GM19468 (cell line): Measurements from ENCODE around the gene ADD1.

ENCODE experiments used
- ATAC-seq: cut with Tn5 transposase; IDR thresholded peaks from one replicate; pipeline ENCODE4 v1.9.1; 2021; ENCODE audit warnings: mild to moderate bottlenecking, moderate library complexity, moderate number of reproducible peaks; ENCODE audit not compliant: unreplicated experiment; ENCODE audit errors: extremely low read depth

Gene ADD1

DNA sequence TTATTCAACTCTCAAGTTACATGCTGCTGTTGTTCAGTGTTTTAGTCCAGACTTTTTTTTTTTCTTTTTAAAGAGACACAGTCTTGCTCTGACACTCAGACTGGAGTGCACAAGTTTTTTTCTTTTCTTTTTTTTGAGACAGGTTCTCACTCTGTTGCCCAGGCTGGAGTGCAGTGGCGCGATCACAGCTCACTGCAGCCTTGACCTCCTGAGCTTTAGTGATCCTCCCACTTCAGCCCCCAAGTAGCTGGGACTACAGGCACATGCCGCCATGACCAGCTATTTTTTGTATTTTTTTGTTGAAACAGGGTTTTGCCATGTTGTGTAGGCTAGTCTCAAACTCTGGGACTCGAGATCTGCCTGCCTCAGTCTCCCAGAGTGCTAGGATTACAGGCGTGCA, 11.9 kb downstream of the ADD1 start:
- no peak for ATAC-seq

DNA sequence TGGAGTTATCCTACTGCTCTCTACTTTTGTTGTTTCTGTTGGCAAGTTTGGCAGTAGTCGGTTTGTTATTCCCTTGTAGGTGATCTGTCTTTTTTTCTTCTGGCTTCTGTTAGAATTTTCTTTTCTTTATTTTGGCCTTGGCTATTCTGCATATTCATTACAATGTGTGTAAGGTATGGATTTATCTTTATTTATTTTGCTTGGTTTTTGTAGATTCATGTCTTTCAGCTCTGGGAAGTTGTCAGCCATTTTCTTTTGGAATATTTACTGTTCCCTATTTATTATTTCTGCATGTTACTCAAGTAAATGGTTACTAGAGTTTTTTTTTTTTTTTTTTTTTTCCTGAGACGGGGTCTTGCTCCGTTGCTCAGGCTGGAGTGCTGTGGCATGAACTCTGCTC, 12.6 kb downstream of the ADD1 start:
- no peak for ATAC-seq

DNA sequence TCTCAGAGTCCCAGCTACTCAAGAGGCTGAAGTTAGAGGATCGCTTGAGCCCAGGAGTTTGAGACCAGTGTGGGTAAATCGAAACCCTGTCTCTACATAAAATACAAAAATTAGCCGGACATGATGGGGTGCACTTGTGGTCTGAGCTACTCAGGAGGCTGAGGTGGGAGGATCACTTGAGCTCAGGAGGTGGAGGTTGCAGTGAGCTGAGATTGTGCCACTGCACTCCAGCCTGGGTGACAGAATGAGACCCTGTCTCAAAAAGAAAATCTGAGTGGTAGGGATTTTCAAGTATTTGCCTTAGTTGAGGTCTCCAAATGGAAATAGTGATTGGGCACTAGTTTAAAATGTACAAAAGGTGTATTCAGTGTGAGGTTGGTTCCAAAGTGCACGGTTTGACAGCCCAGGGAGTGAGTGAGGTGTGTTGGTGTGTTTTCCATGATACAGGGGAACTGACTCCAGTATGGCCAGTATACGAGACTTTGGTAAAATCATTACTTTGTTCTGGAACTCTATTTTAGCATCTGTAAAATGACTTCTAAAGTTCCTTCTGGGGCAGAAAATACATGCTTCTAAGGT, 13.8 kb downstream of the ADD1 start:
- no peak for ATAC-seq

DNA sequence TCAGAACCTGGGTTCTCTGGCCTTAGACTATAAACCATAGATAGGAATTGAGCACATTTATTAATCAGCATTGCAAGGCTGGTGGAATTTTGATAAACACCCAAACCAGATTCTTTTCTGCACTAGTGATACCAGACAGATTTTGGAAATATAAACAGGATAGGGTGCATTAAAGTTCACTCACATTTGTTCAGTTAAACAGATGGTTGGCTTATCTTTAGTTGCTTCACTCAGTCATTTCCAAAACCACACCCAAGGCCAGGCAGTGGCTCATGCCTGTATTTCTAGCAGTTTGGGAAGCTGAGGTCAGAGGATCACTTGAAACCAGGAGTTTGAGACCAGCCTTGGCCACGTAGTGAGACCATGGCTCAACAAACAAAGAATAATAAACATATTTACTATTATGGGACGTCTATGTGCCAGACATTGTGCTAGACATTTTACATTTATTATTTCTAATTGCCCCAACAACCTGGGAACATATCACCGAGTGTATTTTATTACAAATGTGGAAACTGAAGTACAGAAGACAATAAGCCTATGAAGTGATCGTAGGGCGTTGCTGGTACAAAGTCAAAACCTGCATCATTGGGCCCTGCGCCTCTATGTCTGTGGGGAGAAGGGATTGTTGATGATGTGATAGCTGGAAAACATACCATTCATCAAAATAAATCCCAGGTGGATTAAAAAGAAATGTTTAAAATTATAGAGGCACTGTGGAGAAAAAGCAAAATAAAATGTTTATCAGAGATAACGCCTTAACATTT, 15.0 kb downstream of the ADD1 start:
- no peak for ATAC-seq

DNA sequence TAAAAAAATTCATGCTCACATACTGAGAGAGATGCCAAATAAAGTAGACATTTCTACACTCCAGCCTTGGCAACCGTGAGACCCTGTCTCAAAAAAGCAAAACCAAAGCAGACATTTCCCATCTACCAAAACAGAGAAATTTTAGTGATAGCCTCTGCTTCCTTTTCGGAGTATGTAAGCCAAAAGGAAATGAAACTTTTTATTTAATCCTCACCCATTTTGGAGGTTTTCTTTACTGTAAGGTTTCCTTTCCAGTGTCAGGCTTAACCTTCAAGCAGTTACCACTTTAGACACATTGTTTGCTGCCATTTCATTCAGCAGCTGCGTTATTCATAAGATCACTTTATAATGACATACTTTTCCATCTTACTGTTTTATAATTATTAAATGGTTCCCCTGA, 15.9 kb downstream of the ADD1 start:
- ATAC-seq = no peak

DNA sequence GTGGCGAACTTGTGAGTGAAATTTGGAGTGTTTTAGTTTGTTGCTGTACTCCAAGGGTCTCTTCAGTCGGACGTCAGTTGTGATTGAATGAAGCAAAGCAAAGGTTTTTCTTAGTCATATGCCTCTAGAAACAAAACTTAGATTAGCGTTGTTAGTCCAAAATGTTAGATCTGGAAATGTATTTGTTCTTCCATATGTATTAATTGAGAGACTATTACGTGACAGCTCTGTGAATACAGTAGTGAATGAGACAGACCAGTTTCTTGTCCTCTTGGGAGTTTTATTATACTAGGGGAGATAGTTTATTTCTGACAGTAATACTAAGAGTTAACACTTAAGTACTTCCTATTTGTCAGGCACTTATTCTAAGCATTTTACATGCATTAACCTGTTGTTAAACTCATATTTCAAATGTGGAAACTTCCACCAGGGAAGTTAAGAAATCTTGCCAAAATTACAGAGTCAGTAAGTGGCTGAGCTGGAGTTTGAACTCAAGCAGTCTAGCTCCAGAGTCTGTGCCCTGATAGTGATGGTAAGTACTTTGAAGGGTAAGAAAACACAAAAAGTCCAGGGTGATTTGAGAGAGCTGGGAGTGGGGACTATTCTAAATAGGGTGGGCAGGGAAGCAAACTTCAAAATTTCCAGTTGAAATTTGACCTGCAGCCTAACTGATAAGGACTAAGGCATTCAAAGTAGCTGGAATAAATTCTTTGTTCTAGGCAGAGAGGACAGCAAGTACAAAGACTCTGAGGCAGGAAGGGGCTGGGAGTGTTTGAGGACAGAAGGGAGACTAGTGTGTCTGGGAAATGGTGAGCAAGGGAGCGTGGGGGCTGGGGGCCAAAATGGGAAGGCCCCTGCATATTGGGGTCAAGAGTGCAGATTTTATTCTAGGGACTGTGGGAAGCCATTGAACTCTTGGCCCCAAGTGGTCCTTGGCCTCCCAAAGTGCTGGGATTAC, 17.0 kb downstream of the ADD1 start:
- no peak for ATAC-seq

DNA sequence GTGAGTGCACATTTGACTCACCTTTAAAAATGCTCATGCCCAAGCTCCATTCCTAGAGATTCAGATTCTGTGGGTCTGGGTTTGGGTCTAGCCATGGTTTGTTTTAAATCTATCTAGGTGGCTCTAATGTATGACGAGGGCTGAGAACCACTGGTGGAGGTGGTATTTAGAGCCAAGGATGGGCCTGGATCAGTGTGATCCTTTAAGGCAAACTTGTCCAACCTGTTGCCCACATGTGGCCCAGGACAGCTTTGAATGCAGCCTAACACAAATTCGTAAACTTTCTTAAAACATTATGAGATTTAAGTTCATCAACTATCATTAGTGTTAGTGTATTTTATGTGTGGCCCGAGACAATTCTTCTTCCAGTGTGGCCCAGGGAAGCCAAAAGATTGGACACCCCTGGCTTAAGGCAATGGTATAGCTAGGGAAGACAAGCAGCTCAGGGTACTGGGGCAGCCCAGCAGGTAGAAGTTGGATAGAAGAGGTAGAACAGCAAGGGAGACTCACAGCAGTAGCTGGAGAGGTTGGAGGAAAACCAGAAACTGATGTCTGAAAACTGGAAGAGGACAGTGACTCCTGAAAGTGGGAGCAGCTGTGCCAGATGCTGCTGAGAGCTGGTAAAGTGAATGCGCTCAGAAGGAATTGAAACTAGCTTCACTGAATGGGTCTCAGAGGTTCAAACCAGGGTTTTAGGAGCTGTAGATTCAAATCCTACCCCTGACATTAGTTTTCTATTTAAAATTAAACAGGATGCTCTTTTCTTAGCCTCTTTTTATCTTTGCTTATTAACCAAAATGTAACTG, 18.2 kb downstream of the ADD1 start:
- no peak for ATAC-seq

DNA sequence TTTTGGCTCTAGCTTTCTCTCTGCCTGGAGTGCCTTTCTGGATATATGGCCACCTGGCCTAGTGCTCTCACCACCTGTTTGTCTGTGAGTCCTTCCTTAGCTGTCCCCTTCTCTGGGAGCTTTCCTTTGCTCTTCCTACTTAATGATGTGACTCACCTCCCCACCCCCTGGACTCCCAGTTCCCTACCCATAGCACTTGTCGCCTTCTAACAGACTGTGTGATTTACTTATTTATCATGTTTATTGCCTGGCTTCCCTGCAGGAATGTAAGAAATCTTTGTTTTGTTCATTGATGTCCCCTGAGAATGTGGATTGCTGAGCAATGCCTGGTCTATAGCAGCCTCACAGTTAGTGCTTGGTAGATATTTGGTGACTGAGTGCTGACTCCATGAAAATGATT, 18.9 kb downstream of the ADD1 start:
- ATAC-seq = no peak

DNA sequence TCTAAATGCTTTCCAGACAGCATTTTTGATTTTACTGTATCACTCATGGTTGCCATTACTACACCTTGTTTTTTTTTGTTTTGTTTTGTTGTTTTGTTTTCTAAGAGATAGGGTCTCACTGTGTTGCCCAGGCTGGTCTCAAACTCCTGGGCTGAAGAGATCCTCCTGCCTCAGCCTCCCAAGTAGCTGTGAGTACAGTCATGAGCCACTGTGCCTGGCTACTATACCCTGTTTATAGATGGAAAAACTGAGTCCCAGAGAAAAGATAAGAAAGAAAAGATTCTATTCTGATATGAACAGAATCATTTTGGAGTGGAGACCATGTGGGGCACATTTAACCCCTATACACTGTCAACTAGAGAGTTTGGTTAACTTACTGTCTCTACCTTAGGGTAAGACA, 20.0 kb downstream of the ADD1 start:
- no peak for ATAC-seq

DNA sequence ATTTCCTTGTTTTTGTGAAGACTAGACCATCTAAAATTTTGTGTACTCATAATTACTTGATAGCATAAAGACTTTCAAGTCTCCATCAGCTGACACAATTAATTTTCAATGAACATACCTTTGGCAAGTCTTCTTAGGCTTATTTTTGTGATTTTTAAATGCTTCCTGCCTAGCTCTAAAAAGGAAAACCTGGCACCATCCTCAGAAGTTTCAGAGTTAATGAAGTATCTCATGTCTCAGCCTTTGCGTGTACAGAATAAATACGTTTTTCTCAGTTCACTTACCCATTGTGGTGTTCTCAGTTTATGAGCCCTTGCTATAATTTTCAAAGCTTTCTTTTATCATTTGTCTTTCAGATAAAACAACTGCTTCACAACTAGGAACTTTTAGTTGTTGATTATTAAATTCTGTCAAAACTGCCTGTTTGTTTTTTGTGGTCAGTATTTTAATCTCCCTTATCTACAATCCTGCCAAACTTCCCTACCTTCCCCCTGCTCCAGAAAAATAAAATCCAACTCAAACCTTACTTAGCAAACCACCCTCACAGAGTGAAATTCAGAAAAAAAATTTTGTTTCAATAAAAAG, 21.6 kb downstream of the ADD1 start:
- ATAC-seq = no peak

DNA sequence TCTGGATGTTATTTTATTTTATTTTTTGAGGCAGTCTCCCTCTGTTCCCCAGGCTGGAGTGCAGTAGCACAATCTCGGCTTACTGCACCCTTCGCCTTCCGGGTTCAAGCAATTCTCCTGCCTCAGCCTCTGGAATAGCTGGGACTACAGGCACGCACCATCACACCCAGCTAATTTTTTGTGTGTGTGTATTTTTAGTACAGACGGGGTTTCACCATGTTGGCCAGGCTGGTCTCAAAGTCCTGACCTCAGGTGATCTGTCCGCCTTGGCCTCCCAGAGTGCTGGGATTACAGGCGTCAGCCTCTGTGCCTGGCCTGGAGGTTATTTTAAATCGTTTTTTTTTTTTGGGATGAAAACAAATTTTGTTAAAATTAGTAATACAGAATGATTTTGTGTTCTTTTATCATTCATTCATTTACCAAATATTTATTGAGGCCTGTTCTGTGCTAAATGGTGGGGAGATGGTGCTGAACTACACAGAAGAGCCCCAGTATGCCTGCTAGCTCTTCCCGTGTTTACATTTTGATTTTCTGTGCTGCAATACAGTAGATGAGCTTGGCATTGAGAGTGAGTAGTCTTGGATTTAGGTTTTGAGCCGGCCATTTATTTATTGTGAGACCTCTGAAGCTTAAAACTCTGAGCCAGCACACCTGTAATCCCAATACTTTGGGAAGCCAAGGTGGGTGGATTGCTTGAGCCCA, 22.7 kb downstream of the ADD1 start:
- ATAC-seq = no peak

DNA sequence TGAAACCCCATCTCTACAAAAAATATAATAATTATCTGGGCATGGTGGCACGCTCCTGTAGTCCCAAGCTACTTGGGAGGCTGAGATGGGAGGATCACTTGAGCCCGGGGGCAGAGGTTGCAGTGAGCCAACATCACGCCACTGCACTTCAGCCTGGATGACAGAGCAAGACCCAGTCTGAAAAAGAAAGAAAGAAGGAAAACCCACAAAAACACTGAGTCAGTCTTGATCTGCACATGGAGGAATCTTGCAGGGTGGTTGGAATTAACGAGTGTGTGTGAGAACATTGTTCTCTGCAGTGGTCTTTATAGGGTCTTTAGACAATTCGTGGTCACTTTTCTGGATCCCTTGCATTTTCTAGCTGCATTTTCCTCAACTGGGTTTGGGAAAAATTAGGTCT, 23.2 kb downstream of the ADD1 start:
- no peak for ATAC-seq

DNA sequence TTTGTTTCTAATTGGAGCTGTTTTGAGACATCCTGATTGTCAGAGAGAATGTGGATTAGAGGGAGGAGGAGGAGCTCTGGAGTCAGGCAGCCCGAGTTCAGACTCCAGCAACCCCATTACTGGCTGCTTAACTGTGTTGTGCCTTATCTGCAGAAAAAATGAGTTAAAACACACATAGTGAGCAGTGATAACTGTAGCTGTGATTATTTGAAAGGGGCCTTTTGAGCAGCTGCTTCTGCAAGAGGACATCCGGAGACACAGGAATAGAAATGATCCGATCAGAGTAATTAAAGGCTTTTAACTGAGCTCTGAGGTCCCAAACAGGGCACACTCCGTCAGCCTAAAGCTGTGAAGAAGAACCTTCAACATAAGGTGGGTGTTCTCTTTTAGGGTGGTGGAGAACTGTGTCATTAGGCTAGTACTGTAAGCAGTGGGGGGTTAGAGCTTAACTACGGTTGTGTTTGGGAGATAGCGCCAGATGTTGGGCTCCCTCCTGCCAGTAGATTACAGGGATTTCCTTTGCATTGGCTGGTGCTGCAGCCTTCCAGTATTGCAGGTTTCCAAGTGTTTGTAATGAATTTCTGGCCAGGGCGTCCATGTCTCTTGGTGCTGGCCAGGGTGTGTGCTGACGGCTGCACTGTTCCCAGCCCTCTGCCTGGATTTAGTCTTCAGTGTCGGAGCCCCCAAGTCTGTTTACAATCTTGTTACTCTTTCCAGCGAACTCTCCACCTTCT, 24.3 kb downstream of the ADD1 start:
- no peak for ATAC-seq

DNA sequence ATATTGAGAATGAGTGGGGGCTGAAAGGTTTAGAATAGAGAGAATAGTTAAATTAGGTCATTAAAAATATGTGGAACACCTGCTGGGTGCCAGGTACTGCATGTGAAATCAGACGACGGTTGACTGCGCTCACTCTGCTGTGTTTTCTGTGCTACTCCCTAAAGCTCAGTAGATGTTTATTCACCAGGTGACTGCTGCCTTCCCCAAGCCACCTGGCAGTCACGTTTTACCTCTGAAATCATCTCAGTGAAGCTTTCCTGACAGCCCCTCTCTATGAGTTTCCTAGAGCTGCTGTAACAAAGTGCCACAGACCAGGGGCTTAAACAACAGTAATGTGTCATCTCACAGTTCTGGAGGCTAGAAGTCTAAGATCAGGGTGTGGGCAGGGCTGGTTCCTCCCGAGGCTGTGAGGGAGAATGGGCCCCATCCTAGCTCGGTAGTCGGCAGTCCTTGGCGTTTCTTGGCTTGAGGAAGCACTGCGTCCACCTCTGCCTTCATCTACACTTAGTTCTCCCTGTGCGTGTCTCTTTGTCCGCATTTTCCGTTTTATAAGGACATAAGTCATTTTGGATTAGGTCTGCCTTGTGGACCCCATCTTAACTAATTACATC, 25.3 kb downstream of the ADD1 start:
- no peak for ATAC-seq

DNA sequence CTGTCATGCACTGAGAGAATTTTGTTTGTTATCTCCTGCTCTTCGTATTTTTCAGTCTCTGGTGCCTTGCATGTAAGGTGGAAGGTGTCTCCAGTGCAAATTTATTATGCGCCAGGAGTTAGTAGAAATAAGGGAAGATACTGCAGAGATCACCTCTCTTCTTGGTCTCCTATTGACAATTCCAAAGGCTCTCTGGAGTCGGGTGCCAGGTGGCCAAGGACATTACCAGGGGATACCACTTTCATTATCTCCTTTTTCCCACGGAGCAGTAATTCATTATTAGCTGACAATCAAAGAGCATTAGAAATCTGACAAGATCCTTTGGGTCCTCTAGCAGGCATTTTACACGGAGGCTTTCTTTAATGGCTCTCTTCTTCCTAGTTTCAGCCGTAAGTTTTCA, 26.0 kb downstream of the ADD1 start:
- no peak for ATAC-seq

DNA sequence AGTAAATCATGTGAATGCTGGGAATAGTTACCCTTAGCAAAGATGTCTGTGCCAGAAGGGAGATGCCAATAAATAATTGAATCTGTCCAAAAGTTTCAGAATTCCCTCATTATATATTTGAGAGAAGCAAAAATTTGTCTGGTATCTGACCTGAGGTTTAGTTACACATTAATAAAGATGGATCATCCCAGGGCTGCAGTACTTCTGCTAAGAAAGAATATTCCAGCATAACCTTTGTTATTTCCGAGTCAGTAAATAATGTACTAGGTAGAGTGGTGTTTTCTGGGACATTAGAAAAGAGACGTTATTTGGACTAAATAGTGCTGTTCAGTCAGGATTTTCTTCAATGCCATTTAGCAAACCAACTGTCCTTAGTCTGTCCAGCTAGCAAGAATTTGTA, 26.4 kb downstream of the ADD1 start:
- ATAC-seq = no peak

DNA sequence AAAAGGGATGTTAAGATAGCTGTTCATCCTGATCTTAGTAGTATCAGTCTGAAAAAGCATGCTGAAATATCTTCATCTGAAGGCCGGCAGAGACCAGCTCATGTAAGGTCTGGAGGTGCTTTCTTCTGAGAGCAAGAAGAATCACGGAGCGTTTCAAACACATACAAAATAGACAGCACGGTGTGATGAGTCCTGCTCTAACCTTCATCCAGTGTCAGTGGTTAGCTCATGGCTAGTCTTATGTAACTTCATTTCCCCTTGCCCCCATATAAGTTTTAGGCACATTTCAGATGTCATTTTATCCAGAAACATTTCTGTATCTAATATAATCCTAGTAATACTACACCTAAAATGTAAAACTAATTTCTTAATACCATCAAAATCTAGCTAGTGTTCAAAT, 27.8 kb downstream of the ADD1 start:
- ATAC-seq = no peak

DNA sequence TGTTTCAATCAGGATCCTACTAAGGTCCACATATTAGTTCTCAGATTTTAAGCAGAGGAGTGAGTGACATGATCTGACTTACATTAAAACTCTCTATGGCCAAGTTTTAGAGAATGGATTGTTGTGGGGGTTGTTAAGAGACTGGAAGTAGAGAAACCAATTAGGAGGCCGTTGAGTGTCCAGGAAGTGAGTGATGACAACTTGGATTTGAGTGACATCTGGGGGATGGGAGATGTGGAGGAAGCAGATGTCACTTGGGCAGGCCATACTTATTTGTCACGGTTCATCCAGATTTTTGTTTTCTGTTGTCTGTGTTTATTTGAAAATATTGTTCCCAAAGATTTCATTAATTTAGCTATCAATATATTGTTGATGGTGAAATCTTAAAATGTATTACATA, 28.3 kb downstream of the ADD1 start:
- ATAC-seq = no peak
